DMS53 treated with DMSO at 0.1 percent for 48 hours (cell line): Measurements from ENCODE around the gene UNC5CL.
"Not testable (repeated sequence)": the region's sequence is repeated elsewhere in the genome, so short reads cannot be mapped to it uniquely, and the experiment has no call there.

Experiments
- DNase-seq: peaks from one replicate; lab custom pipeline; 2025; ENCODE audit not compliant: unreplicated experiment; lab: John Stamatoyannopoulos, UW

UNC5CL gene

GRCh38 chr6:41008011-41008410 lies 31.0 kb downstream of the UNC5CL start:
- no peak for DNase-seq

GRCh38 chr6:41006980-41007379 lies 32.0 kb downstream of the UNC5CL start:
- DNase-seq, result not testable (repeated sequence)

- DNase-seq, result peak; percentile 46
These were observed 32.8 kb downstream of the UNC5CL start for GRCh38 chr6:41006217-41006616.

GRCh38 chr6:41002168-41002567 lies 36.9 kb downstream of the UNC5CL start:
- no peak for DNase-seq

- DNase-seq, result no peak
These were observed 38.8 kb downstream of the UNC5CL start for GRCh38 chr6:41000248-41000647.

- DNase-seq, result peak; percentile 29
These were observed 39.5 kb downstream of the UNC5CL start for GRCh38 chr6:40999569-40999968.

- no peak for DNase-seq
These were observed 40.4 kb downstream of the UNC5CL start for GRCh38 chr6:40998661-40999060.

GRCh38 chr6:40997234-40997957 lies 41.6 kb downstream of the UNC5CL start:
- peak; percentile 30 for DNase-seq

GRCh38 chr6:40996591-40997233 lies 42.3 kb downstream of the UNC5CL start:
- no peak for DNase-seq

GRCh38 chr6:40992746-40993145 lies 46.3 kb downstream of the UNC5CL start:
- no peak for DNase-seq

GRCh38 chr6:40990301-40990700 lies 48.7 kb downstream of the UNC5CL start:
- no peak for DNase-seq

GRCh38 chr6:40989204-40990169 lies 49.5 kb downstream of the UNC5CL start:
- DNase-seq, result no peak

GRCh38 chr6:40988634-40989033 lies 50.4 kb downstream of the UNC5CL start:
- no peak for DNase-seq

GRCh38 chr6:40986921-40987819 lies 51.9 kb downstream of the UNC5CL start:
- DNase-seq, result no peak

GRCh38 chr6:40986364-40986763 lies 52.7 kb downstream of the UNC5CL start:
- no peak for DNase-seq

GRCh38 chr6:40983752-40984151 lies 55.3 kb downstream of the UNC5CL start:
- no peak for DNase-seq

GRCh38 chr6:40982917-40983316 lies 56.1 kb downstream of the UNC5CL start:
- no peak for DNase-seq

- DNase-seq, result no peak
These were observed 60.2 kb downstream of the UNC5CL start for GRCh38 chr6:40978687-40979289.

- no peak for DNase-seq
These were observed 61.3 kb downstream of the UNC5CL start for GRCh38 chr6:40977695-40978094.

- no peak for DNase-seq
These were observed 61.9 kb downstream of the UNC5CL start for GRCh38 chr6:40977085-40977484.
